HG02970 (cell line): Measurements from ENCODE around the gene CYB5R4.

Experiments used
- ATAC-seq: cut with Tn5 transposase; IDR thresholded peaks from one replicate; pipeline ENCODE4 v1.9.1; 2021; ENCODE audit warnings: mild to moderate bottlenecking, moderate library complexity, moderate number of reproducible peaks; ENCODE audit not compliant: unreplicated experiment, low FRiP score

Gene CYB5R4

GRCh38 chr6:83976037-83976755, 116.7 kb downstream of the CYB5R4 start:
- ATAC-seq = no peak

GRCh38 chr6:83976871-83977270, 117.4 kb downstream of the CYB5R4 start:
- no peak for ATAC-seq

- no peak for ATAC-seq
Observed at GRCh38 chr6:83978324-83978734, 118.8 kb downstream of the CYB5R4 start.

GRCh38 chr6:83978997-83979396, 119.5 kb downstream of the CYB5R4 start:
- no peak for ATAC-seq

GRCh38 chr6:83984411-83984810, 124.9 kb downstream of the CYB5R4 start:
- ATAC-seq = no peak

GRCh38 chr6:83985308-83985713, 125.8 kb downstream of the CYB5R4 start:
- ATAC-seq = no peak

GRCh38 chr6:83985715-83986114, 126.2 kb downstream of the CYB5R4 start:
- no peak for ATAC-seq

- ATAC-seq = no peak
Observed at GRCh38 chr6:83998021-83998584, 138.6 kb downstream of the CYB5R4 start.

- ATAC-seq = no peak
Observed at GRCh38 chr6:84001119-84001518, 141.6 kb downstream of the CYB5R4 start.

GRCh38 chr6:84002226-84002625, 142.7 kb downstream of the CYB5R4 start:
- no peak for ATAC-seq

- ATAC-seq = no peak
Observed at GRCh38 chr6:84003131-84003530, 143.6 kb downstream of the CYB5R4 start.

- no peak for ATAC-seq
Observed at GRCh38 chr6:84003654-84004053, 144.2 kb downstream of the CYB5R4 start.

- ATAC-seq = no peak
Observed at GRCh38 chr6:84007871-84008270, 148.4 kb downstream of the CYB5R4 start.

- ATAC-seq = no peak
Observed at GRCh38 chr6:84013354-84013753, 153.9 kb downstream of the CYB5R4 start.

GRCh38 chr6:84013931-84014330, 154.4 kb downstream of the CYB5R4 start:
- no peak for ATAC-seq

- ATAC-seq = no peak
Observed at GRCh38 chr6:84016029-84016428, 156.5 kb downstream of the CYB5R4 start.
